Fibroblast of skin of scalp (primary cell): ENCODE results near the gene BOC.

Experiments used
- DNase-seq: peaks from one replicate; pipeline ENCODE4 v3.0.0-alpha.2; 2013

Gene BOC

GRCh38 chr3:113270786-113271185, 59.4 kb downstream of the BOC start:
- DNase-seq, result no peak

DNA sequence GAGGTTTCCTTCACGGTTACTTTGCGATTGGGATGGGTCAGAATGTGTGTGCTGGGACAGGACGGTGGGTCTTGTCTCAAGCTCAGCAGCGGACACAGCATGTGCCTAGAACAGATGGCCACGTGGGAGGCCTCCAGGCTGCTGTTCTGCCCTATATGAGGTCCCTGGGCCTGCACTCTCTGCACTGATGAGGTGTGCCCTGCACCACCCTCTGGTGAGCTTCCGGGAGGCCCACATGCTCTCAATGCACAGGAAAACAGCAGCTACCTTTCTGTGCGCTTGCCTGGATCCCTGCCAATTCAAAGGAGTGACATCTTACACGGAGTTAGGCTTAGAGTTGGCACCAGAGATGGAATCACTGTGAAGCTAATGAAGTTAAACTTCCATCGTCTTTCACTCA, 59.8 kb downstream of the BOC start:
- no peak for DNase-seq

GRCh38 chr3:113271594-113272384, 60.4 kb downstream of the BOC start:
- no peak for DNase-seq

- no peak for DNase-seq
Observed at GRCh38 chr3:113272385-113272779, 61.0 kb downstream of the BOC start.

- DNase-seq, result no peak
Observed at GRCh38 chr3:113273011-113273410, 61.7 kb downstream of the BOC start.

- DNase-seq, result no peak
Observed at GRCh38 chr3:113273604-113274378, 62.4 kb downstream of the BOC start.

GRCh38 chr3:113274425-113275257, 63.3 kb downstream of the BOC start:
- DNase-seq, result no peak

DNA sequence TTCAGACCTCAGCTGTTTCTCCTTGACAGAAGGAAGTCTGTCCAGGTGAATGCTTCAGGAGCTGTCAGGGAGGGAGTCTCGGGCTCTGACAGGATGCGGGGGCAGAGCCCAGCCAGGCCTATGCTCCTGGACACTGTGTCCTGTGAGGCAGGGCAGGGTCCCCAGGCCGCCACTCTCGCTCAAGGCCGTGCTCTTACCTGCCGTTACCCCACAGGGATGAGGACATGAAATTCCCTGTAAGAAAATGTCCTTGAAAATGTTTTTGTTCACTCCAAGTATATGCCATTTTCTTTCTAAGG, 63.9 kb downstream of the BOC start:
- no peak for DNase-seq

DNA sequence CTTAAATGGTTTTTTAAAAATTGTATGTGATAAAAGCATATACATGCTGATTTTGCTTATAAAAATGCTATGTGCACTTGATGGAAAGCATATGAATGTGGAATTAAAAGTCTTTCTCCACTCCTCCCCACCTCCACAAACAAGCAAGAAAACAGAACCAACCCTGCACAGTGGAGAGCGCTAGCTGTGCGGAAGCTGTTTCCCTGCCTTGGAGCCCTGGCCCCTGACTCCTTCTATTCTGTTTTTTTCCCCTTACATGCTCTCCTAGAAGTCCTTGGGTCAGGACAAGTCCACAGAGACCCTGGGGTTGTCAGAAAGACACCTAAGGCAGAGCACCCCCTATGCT, 64.2 kb downstream of the BOC start:
- DNase-seq, result no peak

- DNase-seq, result peak; percentile 83
Observed at GRCh38 chr3:113275929-113276750, 64.8 kb downstream of the BOC start.

GRCh38 chr3:113276751-113277080, 65.4 kb downstream of the BOC start:
- DNase-seq, result no peak

- DNase-seq, result no peak
Observed at GRCh38 chr3:113277414-113277813, 66.1 kb downstream of the BOC start.

- DNase-seq, result no peak
Observed at GRCh38 chr3:113277941-113278598, 66.7 kb downstream of the BOC start.

- no peak for DNase-seq
Observed at GRCh38 chr3:113278599-113278955, 67.2 kb downstream of the BOC start.

DNA sequence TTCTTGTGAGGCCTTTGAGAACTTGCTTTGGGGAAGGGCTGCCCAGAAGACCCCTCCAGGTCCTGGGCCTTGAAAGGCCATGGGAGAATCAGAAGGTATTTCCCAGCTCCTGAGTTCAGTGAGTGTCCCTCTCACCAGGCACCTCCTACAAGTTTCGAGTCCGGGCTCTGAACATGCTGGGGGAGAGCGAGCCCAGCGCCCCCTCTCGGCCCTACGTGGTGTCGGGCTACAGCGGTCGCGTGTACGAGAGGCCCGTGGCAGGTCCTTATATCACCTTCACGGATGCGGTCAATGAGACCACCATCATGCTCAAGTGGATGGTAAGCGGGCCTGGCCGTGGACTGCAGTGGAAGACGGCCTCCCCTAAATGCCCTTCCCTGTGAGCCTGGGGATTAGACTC, 68.3 kb downstream of the BOC start:
- DNase-seq, result no peak

DNA sequence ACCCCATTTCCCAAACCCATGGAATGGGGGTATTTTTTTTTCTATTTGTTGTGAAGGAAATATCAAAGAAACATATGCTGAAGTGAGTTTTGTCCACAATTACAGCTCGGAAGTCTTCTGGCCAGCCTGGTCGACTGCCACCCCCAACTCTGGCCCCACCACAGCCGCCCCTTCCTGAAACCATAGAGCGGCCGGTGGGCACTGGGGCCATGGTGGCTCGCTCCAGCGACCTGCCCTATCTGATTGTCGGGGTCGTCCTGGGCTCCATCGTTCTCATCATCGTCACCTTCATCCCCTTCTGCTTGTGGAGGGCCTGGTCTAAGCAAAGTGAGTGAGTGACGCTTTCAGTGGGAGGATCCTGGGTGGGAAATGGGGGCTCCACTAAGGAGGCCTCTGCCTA, 71.9 kb downstream of the BOC start:
- no peak for DNase-seq

DNA sequence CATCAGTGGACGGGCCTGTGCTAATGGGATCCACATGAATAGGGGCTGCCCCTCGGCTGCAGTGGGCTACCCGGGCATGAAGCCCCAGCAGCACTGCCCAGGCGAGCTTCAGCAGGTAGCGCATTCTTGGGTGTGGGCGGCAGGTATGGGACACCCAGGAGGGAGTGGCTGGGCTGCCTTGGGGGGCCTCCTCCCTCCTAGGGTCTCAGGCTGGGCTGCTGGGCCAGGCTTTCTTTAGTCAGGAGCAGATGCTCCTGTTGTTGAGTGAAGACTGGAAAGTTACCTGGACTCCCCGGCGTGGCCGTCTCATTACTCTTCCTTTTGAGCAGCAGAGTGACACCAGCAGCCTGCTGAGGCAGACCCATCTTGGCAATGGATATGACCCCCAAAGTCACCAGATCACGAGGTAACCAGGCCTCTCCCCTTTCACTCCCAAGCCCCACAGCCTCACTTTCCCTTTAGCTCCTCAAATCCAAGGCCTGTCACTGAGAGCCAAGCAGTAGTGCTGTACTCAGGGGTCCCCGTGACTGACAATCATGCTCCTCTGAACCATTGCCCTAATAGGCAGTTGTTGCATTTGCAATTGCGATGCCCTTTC, 73.2 kb downstream of the BOC start:
- no peak for DNase-seq

- no peak for DNase-seq
Observed at GRCh38 chr3:113285226-113285625, 73.9 kb downstream of the BOC start.

GRCh38 chr3:113285741-113286140, 74.4 kb downstream of the BOC start:
- DNase-seq, result peak; percentile 8

DNA sequence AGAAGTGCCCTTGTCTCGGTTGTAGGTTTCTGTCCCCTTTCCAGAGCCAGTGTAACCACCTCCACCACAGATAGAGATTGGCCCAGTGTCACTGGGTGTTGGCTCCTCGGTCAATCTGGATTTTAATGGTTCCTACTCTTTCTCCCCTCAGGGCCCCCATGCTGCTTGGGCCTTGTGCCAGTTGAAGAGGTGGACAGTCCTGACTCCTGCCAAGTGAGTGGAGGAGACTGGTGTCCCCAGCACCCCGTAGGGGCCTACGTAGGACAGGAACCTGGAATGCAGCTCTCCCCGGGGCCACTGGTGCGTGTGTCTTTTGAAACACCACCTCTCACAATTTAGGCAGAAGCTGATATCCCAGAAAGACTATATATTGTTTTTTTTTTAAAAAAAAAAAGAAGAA, 75.2 kb downstream of the BOC start:
- no peak for DNase-seq

GRCh38 chr3:113287111-113287802, 75.9 kb downstream of the BOC start:
- DNase-seq, result peak; percentile 62
